ENCODE data around the gene GPC5.

- TF ChIP-seq, protein P1, sequence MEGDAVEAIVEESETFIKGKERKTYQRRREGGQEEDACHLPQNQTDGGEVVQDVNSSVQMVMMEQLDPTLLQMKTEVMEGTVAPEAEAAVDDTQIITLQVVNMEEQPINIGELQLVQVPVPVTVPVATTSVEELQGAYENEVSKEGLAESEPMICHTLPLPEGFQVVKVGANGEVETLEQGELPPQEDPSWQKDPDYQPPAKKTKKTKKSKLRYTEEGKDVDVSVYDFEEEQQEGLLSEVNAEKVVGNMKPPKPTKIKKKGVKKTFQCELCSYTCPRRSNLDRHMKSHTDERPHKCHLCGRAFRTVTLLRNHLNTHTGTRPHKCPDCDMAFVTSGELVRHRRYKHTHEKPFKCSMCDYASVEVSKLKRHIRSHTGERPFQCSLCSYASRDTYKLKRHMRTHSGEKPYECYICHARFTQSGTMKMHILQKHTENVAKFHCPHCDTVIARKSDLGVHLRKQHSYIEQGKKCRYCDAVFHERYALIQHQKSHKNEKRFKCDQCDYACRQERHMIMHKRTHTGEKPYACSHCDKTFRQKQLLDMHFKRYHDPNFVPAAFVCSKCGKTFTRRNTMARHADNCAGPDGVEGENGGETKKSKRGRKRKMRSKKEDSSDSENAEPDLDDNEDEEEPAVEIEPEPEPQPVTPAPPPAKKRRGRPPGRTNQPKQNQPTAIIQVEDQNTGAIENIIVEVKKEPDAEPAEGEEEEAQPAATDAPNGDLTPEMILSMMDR (IDR thresholded peaks at IDR 0.05; ENCODE audit: insufficient read depth, low read length, poor library complexity, severe bottlenecking) = no peak
- no peak for TF ChIP-seq EZH2phosphoT487 (conservative IDR thresholded peaks at IDR 0.05; ENCODE audit: low read length)
Measured at GRCh38 chr13:92821324-92821723, 1422.9 kb downstream of the GPC5 start.

Measured in SU-DHL-6 (cell line).